DMS53 (cell line): Measurements from ENCODE around the gene CACNA1E.

Experiments used
- DNase-seq: peaks from one replicate; lab custom pipeline; 2025; lab: John Stamatoyannopoulos, UW

Gene CACNA1E

DNA sequence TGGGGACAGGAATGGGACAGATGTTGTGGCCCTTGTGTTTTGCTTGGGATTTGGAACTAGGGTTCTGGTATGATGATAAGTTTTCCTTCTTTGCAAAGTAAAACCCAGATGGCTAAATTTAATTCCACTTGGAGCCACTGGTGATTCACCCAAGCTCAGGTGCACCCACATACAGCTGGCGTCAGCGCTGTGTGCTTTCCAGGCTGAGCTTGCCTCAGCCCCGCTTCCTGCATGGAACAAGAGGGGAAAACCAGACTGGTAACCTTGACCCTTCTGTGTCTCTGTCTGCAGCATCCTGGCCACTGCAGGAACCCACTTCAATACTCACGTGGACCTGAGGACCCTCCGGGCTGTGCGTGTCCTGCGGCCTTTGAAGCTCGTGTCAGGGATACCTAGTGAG, 94.2 kb downstream of the CACNA1E start:
- no peak for DNase-seq

DNA sequence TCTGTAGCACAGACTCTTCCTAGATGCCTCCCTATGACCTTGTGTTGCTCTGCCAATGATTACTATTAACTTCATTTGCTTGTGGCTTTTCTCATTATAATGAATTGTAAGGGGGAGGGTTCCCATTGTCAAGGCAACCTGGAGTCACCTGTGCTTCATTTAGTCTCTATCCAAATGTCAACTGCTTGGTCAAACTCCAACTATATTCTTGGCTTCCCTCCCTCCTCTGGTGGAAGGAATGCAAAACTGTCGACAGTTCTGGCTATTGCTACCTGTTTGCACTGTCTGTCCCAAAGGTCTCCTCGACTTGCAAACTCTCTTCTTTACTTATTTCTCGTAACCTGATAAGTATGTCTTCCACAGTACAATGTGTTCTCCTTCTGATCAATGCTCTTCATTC, 100.3 kb downstream of the CACNA1E start:
- peak; percentile 3 for DNase-seq

DNA sequence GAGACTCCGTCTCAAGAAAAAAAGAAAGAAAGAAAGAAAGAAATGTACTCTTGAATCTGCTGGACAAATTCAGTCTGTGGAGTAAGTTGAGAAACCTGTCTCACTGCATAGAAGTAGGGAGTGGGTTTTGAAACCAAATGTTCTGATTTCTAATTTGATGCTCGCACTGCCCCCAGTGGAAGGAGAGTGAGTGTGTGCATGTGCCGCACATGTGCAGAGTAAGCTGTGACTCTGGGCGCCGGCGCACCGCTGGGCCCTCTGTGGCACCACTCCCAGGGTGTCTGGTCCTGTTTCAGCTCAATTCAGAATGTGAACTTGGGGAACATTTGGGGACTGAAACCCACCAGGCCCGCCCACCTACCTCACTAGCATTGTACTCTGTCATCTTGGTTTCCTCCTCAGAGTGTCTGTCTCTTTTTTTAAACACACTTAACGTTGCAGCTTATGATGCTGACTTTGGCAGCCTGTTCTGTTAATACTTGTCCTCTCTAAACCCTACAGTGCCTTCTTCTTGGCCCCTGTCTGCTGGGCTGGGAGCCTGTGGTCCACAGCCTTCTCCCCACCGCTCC, 104.6 kb downstream of the CACNA1E start:
- DNase-seq: peak; percentile 24

DNA sequence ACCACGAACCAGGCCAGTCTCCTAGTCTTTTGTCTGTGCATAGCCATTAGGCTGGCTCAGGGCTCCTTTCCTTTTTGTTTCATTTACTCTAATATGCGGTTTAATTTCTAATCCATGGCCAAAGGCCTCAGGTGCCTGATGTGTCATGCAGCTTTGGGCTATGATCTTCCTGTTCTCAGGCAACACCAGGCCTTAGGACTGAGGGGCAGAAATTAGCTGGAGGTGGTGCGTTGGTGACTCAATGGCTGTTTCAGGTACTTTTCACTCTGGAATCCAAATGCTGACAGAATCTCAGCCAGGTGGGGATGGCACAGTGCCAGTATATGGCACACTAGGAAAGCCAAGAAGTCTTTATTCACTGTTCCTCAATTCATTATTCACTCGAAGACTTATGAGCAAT, 105.3 kb downstream of the CACNA1E start:
- DNase-seq: no peak

DNA sequence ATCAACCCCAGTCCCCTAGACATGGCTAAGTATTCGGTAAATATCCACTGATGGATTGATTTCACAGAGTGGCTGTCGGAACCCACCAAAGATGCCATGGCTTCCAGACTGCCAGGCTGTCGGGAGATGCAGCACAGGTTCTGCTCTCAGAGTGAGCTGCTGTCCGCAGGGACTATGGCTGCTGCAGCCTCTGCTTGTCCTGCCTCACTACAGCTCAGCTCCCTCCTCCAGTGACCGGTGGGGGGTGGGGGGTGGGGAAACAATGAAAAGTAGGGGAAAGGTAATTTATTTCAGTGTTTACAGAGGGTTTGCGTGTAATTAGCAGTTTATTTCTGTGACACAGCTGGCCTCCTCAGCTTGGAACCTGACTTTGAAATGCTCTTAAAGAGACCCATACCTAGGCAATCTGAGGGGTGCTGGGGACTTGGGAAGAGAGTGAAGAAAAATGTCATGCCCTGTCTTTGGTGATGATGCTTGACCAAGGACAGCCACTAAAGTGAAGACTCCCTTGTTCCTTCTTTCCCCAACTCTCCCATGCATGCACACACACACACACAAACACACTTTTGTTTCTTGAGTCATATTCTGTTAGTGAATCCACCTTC, 109.0 kb downstream of the CACNA1E start:
- no peak for DNase-seq

DNA sequence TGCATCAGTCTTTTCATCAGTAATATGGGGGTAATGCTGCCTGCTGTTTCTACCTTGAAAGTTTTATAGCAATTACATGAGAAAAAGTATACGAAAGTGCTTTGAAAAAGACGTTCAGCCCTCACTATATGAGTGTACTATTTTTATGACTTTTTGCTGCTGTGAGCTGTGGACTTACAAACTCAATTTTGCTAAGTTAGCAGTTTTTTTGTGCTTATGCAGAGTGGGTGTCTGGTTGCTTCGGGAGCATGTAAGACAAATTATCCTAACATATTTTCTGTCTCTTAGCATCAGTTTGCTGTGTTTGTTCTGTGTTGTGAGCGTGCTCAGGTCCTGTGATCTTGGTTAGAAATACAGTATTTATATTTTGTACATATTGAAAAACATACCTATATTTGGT, 109.7 kb downstream of the CACNA1E start:
- no peak for DNase-seq

DNA sequence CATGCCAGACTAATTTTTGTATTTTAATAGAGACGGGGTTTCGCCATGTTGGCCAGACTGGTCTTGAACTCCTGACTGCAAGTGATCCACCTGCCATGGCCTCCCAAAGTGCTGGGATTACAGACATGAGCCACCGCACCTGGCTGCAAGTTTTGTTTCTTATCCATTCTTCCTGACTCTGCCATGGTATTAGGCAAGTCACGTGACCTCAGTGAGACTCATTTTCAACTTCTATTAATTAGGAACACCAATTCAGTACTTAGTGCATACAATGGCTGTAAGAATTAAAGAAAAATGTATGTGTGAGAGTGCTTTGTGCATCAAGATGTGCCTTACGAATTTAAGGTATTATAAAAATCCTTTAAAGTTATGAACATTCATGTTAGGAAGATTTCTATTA, 111.2 kb downstream of the CACNA1E start:
- DNase-seq: no peak

DNA sequence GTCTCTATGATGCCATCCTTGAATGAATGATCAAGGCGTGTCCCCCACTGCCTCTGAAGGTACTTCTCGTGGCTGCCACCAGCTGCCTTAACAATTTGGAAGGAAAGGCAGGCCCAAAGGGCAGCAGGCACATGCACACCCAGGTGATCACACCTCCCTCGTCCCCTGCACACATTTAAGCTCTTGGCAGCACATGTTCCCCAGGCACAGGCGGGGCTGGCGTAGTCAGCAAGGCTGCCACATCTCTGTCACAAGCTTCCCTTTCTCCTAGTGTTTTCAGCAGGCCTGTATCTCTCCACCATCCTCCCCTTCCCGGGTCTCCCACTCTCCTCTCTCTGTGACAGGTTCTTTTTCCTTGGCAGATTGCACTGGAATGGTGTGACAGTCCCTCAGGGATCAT, 111.9 kb downstream of the CACNA1E start:
- DNase-seq: no peak

DNA sequence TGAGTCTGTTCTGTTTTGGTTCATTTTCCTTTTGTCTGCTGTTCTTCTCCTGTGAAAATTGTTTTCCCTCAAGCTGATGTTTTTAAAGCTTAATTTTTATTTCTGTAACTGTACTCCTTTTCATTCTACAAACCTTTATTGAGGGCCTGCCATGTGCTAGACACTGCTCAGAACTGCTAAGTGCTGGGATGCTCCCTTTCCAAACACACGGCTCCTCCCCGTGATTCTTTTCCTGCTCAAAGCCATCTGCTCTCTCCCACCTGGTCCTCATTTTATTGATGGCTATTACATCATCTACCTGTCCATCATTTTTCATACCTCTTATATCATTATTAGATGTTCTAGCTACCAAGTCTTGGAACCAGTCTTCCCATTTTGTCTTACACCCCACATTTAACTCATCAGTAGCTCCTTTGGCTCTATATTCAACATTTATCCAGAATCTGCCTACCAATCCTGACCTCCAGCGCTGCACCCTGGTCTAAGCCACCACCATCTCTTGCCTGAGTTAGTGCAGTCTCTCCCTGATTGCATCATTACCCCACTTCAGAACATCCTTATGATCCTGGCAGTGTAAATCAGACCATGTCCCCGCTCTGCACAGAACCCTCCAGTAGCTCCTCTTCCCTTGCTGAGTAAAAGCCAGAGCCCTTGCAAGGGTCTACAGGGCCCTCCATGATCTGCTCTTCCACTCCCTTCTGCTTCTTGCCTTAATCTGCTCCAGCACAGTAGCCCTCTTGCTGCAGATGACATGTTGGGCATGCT, 118.1 kb downstream of the CACNA1E start:
- peak; percentile 28 for DNase-seq

DNA sequence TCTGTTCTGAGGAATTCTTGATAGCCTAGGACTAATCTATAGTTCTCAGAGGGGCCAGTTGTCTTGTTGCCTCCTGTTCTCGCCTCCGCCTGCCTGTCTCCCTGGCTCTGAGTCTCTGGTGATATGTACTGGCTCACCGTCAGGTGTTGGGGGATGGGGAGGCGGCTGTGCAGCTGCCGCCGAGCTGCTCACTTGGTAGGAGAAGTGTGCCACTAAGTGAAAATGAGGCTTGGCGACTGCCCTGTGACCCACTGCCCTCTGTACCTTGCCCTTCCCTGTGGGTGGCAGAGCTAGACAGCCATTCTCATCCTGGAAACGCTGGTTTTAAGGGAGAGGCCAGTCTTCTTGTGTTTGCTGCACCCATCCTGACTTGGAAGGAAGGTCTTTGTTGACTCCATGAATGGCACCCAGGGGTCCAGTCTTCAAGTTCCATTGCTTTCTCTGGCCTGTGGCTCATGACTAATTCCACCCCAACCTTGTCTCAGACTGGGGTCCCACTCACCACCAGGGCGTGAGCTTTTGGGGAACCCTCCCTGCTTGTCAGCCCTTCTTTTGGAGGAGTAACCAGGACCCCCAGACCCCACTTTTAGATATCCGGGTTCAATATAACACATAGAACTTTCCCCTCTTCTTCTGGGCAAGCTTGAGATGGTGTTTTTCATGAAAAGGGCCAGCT, 120.6 kb downstream of the CACNA1E start:
- no peak for DNase-seq

DNA sequence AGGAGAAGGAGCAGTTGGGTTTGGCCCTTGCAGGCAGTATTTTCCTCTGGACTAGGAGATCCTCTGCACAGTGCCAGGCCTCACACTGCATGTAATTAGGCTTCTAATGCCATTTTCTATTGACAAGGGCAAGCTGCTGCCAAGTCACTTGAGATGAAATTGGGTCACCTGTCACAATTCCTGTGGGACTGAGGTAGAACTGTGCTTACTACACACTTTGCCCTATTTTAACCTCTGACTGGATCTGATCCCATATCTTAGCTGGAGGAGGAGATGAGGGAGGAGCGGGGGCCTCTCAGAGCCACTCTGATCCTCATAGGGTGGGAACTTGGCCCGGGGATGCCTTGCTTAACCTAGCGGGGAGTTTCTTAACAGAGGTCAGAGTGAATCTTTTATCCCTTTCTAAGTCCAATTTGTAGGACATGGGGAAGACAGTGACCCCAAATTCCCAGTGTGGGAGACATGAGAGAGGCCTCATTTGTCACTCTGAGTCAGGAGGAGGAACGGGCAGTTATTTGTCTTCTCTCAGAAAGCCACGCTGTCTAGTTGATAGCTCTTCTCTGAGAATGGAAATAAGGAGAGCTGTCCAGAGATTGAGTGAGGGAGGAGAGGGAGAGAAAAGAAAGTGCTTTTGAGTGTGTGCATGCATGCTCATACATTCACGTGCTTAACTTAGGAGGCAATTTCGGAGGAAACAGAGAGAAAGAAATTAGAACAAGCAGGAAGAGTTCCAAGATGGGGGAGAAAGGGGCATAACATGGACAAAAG, 121.3 kb downstream of the CACNA1E start:
- DNase-seq: no peak

DNA sequence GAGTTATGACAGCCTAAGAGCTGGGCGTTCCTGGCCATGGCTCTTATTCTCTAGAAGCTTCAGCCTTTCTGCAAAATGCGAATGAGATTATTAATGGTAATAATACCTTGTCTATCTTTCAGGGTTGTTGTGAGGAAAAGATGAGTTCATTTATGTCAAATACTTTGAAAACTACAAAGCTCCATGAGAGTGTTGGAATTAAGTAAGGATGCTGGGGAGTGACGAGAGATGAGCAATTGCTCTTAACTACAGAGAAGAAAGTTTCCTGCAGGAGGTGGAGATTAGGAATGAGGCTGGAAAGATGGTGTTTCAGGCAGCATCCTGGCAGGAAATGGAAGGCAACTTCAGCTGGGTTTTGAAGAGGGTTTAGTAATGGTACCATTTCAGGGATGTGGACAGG, 124.2 kb downstream of the CACNA1E start:
- DNase-seq: no peak

DNA sequence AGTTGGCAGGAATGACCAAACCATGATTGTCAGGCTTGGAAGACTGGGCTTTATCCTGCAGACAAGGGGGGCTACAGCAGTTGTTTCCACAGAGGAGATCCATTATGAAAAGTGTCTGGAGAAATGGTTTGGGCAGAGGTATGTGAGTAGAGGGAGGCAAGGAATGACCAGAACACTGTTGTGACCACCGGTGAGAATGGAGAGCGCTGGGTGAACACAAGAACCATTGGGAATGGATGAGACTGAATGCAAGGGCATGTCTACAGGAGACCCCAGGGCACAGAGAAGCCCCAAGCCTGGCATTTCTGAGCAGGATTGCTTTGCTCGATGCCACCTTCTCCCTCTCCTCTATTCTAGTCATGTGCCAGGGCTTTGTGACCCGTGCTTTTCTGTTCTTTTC, 125.1 kb downstream of the CACNA1E start:
- no peak for DNase-seq

DNA sequence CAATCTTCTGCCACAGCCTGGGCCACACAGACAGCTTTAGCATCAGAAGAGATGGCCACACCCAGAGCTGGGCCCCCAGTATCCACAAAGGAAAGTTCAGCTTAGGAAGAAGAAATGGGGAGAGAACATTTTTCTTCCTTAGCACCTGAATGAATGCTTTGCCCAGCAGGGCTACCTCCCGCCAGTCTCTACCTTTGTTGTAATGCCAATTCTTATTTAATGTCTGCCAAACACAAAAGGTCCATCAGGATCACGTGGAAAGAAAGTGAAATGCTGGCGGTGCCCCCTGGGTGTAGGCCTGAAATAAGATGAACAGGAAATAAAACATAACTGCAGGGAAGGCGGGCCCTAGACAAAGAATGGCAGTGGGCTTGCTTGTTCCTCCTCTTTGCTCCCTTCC, 125.6 kb downstream of the CACNA1E start:
- DNase-seq: no peak

DNA sequence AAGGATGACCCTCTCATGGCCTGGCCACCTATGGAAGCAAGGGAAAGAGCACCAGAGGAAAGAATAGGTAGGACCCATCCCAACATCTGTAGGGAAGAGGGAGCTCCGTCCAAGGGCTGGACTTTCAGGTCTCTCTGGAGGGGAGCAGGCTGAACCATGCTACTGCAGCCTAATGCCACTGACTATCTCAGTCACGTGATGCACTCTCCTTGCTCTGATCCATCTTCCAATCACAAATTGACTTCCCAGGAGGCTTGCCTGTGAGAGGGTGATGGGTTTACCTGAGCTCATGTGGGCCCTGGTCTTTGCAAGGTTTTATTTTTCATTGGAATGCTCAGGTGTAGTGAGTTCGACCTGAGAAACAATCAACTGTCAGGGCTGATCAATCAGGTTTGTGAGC, 128.8 kb downstream of the CACNA1E start:
- DNase-seq: no peak

DNA sequence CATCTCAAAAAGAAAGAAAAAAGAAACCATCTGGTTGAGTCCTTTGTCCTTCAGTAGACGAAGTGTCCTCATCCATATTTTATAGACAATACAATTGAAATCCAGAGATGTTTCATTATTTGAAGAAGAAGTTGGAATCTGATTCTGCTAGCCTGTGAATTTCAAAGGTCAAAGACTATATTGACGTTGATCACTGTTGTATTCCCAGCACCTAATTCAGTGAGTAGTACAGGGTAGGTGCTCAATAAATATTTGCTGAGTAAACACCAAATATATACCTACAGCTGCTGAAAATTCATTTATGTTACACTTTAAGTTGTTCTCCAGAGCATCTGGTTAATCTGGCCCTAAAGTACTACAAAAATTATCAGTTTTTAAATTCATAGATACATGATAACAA, 135.2 kb downstream of the CACNA1E start:
- DNase-seq: peak; percentile 79

DNA sequence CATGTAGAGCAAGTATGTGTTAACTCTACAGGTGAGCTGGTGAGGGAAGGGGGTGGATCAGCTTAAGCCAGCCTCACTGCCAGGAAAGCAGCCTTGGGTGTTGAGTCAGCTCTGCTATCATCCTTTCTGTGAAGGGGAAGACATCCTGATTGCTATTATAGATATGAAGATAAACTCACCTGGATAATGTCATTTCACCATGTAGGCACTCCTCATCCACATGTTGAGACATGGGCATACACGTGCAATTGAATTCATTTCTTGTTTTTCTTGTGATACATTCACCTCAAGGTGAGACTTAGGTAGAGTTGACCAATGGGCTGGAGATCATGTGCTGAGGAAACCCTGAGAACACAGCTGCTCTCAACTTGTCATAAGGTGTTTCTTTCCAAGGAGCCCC, 136.9 kb downstream of the CACNA1E start:
- peak; percentile 10 for DNase-seq

DNA sequence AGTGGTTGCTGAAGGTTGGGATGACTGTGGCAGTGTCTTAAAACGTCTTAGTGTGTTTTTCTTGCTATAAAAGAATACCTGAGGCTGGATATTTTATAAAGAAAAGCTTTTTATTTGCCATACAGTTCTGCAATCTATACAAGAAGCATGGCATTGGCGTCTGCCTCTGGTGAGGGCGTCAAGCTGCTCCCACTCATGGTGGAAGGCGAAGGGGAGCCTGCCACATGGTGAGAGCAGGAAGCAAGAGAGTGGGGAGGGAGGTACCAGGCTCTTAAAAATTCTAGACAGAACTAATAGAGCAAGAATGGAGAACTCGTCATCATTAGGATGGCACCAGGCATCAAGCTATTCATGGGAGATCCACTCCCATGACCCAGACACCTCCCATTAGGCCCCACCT, 140.5 kb downstream of the CACNA1E start:
- no peak for DNase-seq

DNA sequence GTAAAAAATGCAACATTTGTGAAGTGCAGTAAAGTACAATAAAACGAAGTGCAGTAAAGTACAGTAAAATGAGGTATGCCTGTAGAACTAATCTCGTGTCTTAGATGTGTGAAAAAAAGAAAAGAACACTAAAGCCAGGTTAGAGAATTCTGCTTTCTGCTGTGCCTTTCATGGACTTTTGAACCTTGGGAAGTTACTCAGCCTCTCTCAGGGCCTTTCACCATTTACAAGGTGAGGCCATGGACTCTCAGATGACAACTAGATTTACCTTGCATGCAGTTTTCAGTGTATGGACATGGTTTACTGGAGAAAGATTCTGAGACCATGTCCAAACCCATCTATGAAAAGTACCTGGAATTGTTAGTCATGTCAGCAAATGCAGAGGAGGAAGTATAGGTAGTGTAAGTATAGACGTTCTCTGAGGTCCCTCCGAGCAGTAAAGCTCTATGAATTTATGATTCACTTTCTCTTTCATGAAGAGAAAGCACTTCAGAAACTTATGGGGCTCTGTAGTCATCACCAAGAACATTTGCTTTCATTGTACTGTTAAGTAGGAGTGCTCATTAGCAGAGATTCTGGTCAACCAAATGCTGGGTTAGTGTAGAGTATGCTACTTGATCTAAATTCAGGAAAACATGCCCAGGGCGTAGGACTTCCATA, 143.1 kb downstream of the CACNA1E start:
- DNase-seq: no peak

DNA sequence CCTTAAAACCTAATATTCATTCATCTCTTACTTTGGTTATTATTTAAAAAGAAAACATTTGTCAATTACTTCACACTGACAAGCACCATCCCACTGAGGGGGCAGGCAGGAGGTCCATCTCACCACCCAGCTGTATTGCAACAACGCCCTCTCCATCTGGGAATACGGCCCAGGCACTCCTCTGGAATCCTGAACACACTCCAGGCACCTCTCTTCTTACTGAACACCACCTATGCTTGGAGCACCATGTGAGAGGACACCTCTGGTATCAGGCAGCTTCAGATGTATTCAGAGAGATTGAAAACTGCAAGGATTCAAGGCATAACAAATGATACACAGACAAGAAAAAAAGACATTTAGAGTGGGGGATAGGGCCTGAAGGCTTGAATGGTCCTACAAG, 147.1 kb downstream of the CACNA1E start:
- no peak for DNase-seq

DNA sequence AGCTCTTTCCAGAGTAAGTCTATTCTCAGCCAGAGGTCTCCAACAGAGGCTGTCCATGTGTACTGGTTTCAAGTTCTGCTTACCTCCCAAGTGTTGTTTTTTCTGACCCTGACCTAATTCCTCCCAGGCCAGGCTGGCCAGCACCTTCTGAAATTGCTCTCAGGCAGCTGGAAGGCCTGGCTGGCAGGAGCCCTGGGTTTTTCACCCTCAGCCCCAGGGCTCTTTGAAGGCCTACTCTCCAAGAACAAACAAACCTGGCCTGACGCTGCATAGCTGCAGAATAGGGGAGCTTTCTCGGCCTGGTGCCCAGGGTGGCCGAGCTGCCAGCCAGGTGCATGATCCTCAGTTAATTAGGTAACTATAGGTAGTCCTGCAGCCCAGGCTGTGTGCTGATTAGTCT, 147.5 kb downstream of the CACNA1E start:
- peak; percentile 32 for DNase-seq

DNA sequence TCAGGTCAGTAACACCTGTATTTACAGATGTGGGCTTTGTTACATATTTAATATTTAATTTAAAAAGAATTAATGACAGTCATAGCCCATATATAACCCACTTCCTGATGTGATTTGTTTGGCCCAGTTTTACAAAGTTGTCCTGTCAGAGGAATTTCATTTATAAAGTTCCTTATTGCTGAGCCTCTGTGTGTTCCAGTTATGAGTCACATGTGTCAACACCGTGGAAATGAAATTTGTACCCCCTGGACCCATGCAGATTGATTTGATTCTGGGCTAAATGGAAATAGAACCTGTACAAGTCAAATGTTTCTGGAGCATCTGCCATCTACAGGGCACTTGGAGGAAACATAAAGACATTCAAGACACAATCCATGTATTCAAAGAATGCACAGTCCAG, 149.2 kb downstream of the CACNA1E start:
- peak; percentile 14 for DNase-seq
